PC-3 (cell line): ENCODE measurements around the gene CHD6. TPM values are rescaled to one million over a fixed set of nuclear protein-coding genes. Genes with fewer than 3 reads are reported as not detected.
A peak's percentile ranks its signal among the peaks of the same experiment; 100 is the strongest.

Experiments used
- ATAC-seq: fragments of 200-7000 bp; cut with Tn5 transposase; 2 replicates; pipeline ENCODE4 v1.9.1; 2020; ENCODE audit warnings: mild to moderate bottlenecking, moderate library complexity
- BruUV-seq: library from RNA; stranded (reverse); fragments of 400-500 nt; replicated peaks from 2 replicates; lab custom pipeline; 2021; lab: Mats Ljungman, UMichigan
- CTCF ChIA-PET: fragments of 300-600 bp; sonication (Branson Sonifier 250); formaldehyde crosslinking; loops from one replicate; lab custom pipeline; 2022; ENCODE audit warnings: antibody characterized with exemption; lab: Charles Lee
- POLR2A ChIA-PET: fragments of 300-600 bp; sonication (Branson Sonifier 250); formaldehyde crosslinking; loops from one replicate; lab custom pipeline; 2022; ENCODE audit warnings: antibody characterized with exemption; ENCODE audit not compliant: unreplicated experiment; lab: Charles Lee
- DNase-seq: peaks from one replicate; pipeline ENCODE4 v3.0.0-alpha.2; 2015
- H2AFZ ChIP-seq: fragments of 300-600 bp; sonication (generic); 2 replicates; pipeline ENCODE4 v1.6.0; 2016; ENCODE audit warnings: antibody characterized with exemption, low read length
- H3F3A ChIP-seq: fragments of 300-600 bp; sonication (generic); one replicate; pipeline ENCODE4 v1.6.0; 2017; ENCODE audit warnings: antibody characterized with exemption, low read length, control low read depth, mild to moderate bottlenecking; ENCODE audit not compliant: unreplicated experiment
- H3K27ac ChIP-seq: fragments of 300-600 bp; sonication (generic); 2 replicates; pipeline ENCODE4 v1.5.1; 2016; ENCODE audit warnings: mild to moderate bottlenecking, low read length
- H3K27me3 ChIP-seq: fragments of 300-600 bp; sonication (generic); 2 replicates; pipeline ENCODE4 v1.6.1; 2016; ENCODE audit warnings: low read length, mixed read lengths
- H3K36me3 ChIP-seq: fragments of 300-600 bp; sonication (generic); 2 replicates; pipeline ENCODE4 v1.6.1; 2016; ENCODE audit warnings: low read depth, mixed run types, low read length, mixed read lengths
- H3K4me1 ChIP-seq: fragments of 300-600 bp; sonication (generic); 2 replicates; pipeline ENCODE4 v1.5.1; 2016; ENCODE audit warnings: low read length; ENCODE audit not compliant: insufficient read depth
- H3K4me2 ChIP-seq: fragments of 300-600 bp; sonication (generic); 2 replicates; pipeline ENCODE4 v1.6.0; 2016; ENCODE audit warnings: low read length
- H3K4me3 ChIP-seq: fragments of 300-600 bp; sonication (generic); 2 replicates; pipeline ENCODE4 v1.5.1; 2016; ENCODE audit warnings: mild to moderate bottlenecking, low read length, mixed read lengths
- H3K79me2 ChIP-seq: fragments of 300-600 bp; sonication (generic); 2 replicates; pipeline ENCODE4 v1.6.1; 2017; ENCODE audit warnings: low read length, mixed read lengths
- H3K9ac ChIP-seq: fragments of 300-600 bp; sonication (generic); 2 replicates; pipeline ENCODE4 v1.6.0; 2016; ENCODE audit warnings: mild to moderate bottlenecking, low read length
- H3K9me2 ChIP-seq: fragments of 300-600 bp; sonication (generic); replicated peaks from 2 replicates; pipeline ENCODE4 v1.6.1; 2016; ENCODE audit warnings: mixed run types, low read length, mixed read lengths
- H3K9me3 ChIP-seq: fragments of 300-600 bp; sonication (generic); 2 replicates; pipeline ENCODE4 v1.6.1; 2016; ENCODE audit warnings: low read length, mixed read lengths
- H4K20me1 ChIP-seq: fragments of 300-600 bp; sonication (generic); 2 replicates; pipeline ENCODE4 v1.6.1; 2016; ENCODE audit warnings: low read length, mixed read lengths
- EZH2 ChIP-seq: fragments of 300-600 bp; sonication (generic); IDR thresholded peaks from one replicate; pipeline ENCODE4 v1.6.1; 2017; ENCODE audit warnings: antibody characterized with exemption, mild to moderate bottlenecking, low read length; ENCODE audit not compliant: unreplicated experiment
- EZH2phosphoT487 ChIP-seq: fragments of 300-600 bp; sonication (generic); IDR thresholded peaks from 2 replicates; pipeline ENCODE4 v1.6.1; 2018; ENCODE audit warnings: mild to moderate bottlenecking, antibody characterized with exemption, low read length, borderline replicate concordance
- intact Hi-C: fragments of 100-400 bp; cut with micrococcal nuclease; formaldehyde crosslinking; loops from 2 replicates; pipeline ENCODE4 v1.9.0; 2023
- total RNA-seq: library from RNA; depleted of rRNA; stranded (reverse); fragments of >200 nt; gene quantifications from 2 replicates; pipeline ENCODE4 v1.2.3, GENCODE V29; 2014
- TF ChIP-seq, protein P1 (sequence below): fragments of 300-600 bp; sonication (generic); conservative IDR thresholded peaks from 2 replicates; pipeline ENCODE4 v1.5.1; 2017; ENCODE audit warnings: antibody characterized with exemption, low read depth, mild to moderate bottlenecking, low read length

The CHD6 gene
- total RNA-seq, 1 experiment from 2014 or later: 19.5 TPM

DNA sequence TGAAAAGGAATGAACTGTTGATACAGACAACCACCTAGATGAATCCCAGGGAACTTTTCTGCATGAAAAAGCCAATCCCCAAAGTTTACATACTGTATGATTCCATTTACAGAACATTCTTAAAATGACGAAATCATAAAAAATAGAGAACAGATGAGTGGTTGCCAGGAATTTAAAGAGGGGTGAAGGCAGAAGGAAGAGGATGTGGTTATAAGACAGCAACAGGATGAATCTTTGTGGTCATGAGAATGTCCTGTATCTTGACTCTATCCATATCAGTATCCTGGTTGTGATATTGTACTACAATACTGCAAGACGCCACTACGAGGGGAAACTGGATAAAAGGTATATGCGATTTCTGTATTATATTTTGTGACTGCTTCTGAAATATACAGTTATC is 181.5 kb downstream of the CHD6 start:
- DNase-seq (peak; percentile 19), ATAC-seq (no peak)
- ChIA-PET CTCF (no interaction called here), POLR2A (no interaction called here)
- H3K4me3 ChIP-seq: no peak overlapping the region
- intact Hi-C loops: no loop called here
- H3K27ac ChIP-seq: no peak overlapping the region
- no peaks in the 10 kb centered on the region for H3K27me3 ChIP-seq
- H3K9ac ChIP-seq: no peak overlapping the region
- no peaks in the 10 kb centered on the region for H3F3A ChIP-seq
- H3K79me2 ChIP-seq: no peaks in the 10 kb centered on the region
- H3K4me2 ChIP-seq: no peak overlapping the region
- no peak overlapping the region for H2AFZ ChIP-seq
- peaks cover 21% of the 10 kb centered on the region for H3K36me3 ChIP-seq
- TF ChIP-seq, protein P1, sequence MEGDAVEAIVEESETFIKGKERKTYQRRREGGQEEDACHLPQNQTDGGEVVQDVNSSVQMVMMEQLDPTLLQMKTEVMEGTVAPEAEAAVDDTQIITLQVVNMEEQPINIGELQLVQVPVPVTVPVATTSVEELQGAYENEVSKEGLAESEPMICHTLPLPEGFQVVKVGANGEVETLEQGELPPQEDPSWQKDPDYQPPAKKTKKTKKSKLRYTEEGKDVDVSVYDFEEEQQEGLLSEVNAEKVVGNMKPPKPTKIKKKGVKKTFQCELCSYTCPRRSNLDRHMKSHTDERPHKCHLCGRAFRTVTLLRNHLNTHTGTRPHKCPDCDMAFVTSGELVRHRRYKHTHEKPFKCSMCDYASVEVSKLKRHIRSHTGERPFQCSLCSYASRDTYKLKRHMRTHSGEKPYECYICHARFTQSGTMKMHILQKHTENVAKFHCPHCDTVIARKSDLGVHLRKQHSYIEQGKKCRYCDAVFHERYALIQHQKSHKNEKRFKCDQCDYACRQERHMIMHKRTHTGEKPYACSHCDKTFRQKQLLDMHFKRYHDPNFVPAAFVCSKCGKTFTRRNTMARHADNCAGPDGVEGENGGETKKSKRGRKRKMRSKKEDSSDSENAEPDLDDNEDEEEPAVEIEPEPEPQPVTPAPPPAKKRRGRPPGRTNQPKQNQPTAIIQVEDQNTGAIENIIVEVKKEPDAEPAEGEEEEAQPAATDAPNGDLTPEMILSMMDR: no peak
- TF ChIP-seq EZH2phosphoT487 (no peak), EZH2 (no peak)
- H4K20me1 ChIP-seq: no peaks in the 10 kb centered on the region
- no peaks in the 10 kb centered on the region for H3K9me2 ChIP-seq
- BruUV-seq: no TSS peak
- H3K9me3 ChIP-seq: no peaks in the 10 kb centered on the region
- H3K4me1 ChIP-seq: no peaks in the 10 kb centered on the region

DNA sequence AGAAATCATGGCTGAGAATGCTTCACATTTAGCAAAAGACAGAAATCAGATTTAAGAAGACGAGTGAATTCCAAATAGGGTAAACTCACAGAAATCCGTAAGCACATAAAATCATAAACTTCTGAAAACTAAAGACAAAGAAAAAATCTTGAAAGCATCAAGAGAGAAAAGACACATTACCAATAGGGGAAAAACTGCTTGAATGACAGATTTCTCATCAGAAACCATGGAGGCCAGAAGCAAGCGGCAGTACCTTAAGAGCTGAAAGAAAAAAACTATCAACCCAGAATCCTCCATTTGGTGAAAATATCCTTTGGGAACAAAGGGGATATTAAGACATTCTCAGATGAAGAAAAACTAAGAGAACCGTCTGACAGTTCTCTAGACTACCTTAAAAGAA is 185.0 kb downstream of the CHD6 start:
- Histone ChIP-seq H2AFZ (no peak overlapping the region), H3K4me3 (no peak overlapping the region), H3K27ac (no peak overlapping the region), H3K9ac (no peak overlapping the region), H3K4me1 (peaks cover 7% of the 10 kb centered on the region), H3K9me3 (no peaks in the 10 kb centered on the region), H3F3A (no peaks in the 10 kb centered on the region), H3K27me3 (no peaks in the 10 kb centered on the region), H3K9me2 (no peaks in the 10 kb centered on the region), H3K4me2 (no peak overlapping the region), H4K20me1 (no peaks in the 10 kb centered on the region), H3K36me3 (peaks cover 12% of the 10 kb centered on the region; the same call in 1 of the 2 replicates), H3K79me2 (no peaks in the 10 kb centered on the region)
- ChIA-PET POLR2A (no interaction called here), CTCF (no interaction called here)
- TF ChIP-seq, protein P1: no peak
- TF ChIP-seq EZH2phosphoT487: no peak
- TF ChIP-seq EZH2: no peak
- intact Hi-C loops: no loop called here
- DNase-seq (no peak), ATAC-seq (no peak)
- BruUV-seq: no TSS peak

DNA sequence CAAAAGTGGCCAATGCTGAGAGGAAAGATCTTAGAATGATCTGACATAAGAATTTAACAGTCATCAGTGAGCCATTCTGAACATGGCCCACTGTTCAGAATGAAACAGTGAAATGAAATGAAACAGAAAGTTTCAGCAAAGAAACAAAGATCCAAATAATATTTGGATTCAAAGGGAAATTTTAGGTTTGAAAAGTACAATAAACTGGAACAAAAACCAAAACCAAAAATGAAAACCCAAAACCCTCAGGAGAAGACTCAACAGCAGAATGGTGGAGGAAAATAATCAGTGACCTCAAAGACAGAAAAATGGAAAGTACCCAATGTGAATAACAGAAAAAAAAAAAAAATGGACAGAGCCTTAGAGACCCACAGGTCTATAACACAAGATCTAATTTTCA is 185.4 kb downstream of the CHD6 start:
- H3K27me3 ChIP-seq: no peaks in the 10 kb centered on the region
- H3K4me1 ChIP-seq: peaks cover 9% of the 10 kb centered on the region
- H3K9ac ChIP-seq: no peak overlapping the region
- BruUV-seq: no TSS peak
- ATAC-seq (no peak), DNase-seq (no peak)
- H2AFZ ChIP-seq: no peak overlapping the region
- no peak overlapping the region for H3K4me2 ChIP-seq
- intact Hi-C loops: no loop called here
- peaks cover 11% of the 10 kb centered on the region; the same call in 1 of the 2 replicates for H3K36me3 ChIP-seq
- TF ChIP-seq EZH2 (no peak), EZH2phosphoT487 (no peak)
- TF ChIP-seq, protein P1: no peak
- no peaks in the 10 kb centered on the region for H4K20me1 ChIP-seq
- H3K27ac ChIP-seq: no peak overlapping the region
- no peaks in the 10 kb centered on the region for H3K9me3 ChIP-seq
- no peaks in the 10 kb centered on the region for H3F3A ChIP-seq
- POLR2A ChIA-PET: no interaction called here
- H3K79me2 ChIP-seq: no peaks in the 10 kb centered on the region
- H3K9me2 ChIP-seq: no peaks in the 10 kb centered on the region
- CTCF ChIA-PET: no interaction called here
- no peak overlapping the region for H3K4me3 ChIP-seq
